HG02610 (cell line): ENCODE measurements around the gene MALAT1.
A peak's percentile ranks its signal among the peaks of the same experiment; 100 is the strongest.
"Not testable (repeated sequence)": the region's sequence is repeated elsewhere in the genome, so short reads cannot be mapped to it uniquely, and the experiment has no call there.

ENCODE experiments used
- ATAC-seq: cut with Tn5 transposase; IDR thresholded peaks from one replicate; pipeline ENCODE4 v1.9.1; 2021; ENCODE audit warnings: mild to moderate bottlenecking, moderate library complexity; ENCODE audit not compliant: unreplicated experiment

Gene MALAT1

DNA sequence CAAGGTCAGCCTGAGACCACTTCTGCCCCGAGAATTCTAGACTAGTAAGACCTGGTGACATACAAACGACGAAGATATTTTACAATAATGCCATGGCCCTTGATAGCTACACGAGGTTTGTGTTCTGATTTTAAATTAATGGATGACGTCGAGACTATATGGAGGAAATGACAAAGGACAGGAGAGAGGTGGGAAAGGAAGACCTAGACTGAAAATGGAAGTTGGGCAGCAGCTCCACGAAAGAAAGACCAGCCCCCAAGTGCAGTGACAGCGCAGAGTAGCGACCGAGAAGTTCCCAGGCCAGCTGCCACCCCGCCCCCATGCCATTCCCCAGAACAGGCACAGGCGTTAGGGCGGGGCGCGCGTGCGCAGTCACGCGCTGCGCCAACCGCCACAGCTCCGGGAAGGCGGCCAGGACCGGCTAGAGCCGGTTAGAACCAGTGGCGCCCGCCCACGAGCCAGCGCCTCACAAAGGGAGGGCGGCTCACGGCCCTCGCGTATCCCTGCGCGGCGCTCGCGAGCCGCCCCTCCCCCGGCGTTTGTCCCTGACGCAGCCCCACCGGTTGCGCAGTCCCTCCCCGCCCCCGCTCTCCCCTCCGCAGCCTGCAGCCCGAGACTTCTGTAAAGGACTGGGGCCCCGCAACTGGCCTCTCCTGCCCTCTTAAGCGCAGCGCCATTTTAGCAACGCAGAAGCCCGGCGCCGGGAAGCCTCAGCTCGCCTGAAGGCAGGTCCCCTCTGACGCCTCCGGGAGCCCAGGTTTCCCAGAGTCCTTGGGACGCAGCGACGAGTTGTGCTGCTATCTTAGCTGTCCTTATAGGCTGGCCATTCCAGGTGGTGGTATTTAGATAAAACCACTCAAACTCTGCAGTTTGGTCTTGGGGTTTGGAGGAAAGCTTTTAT is 1.5 kb upstream of the MALAT1 start:
- peak; percentile 61 for ATAC-seq

DNA sequence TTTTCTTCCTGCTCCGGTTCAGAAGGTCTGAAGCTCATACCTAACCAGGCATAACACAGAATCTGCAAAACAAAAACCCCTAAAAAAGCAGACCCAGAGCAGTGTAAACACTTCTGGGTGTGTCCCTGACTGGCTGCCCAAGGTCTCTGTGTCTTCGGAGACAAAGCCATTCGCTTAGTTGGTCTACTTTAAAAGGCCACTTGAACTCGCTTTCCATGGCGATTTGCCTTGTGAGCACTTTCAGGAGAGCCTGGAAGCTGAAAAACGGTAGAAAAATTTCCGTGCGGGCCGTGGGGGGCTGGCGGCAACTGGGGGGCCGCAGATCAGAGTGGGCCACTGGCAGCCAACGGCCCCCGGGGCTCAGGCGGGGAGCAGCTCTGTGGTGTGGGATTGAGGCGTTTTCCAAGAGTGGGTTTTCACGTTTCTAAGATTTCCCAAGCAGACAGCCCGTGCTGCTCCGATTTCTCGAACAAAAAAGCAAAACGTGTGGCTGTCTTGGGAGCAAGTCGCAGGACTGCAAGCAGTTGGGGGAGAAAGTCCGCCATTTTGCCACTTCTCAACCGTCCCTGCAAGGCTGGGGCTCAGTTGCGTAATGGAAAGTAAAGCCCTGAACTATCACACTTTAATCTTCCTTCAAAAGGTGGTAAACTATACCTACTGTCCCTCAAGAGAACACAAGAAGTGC is 661 bp upstream of the MALAT1 start:
- no peak for ATAC-seq

DNA sequence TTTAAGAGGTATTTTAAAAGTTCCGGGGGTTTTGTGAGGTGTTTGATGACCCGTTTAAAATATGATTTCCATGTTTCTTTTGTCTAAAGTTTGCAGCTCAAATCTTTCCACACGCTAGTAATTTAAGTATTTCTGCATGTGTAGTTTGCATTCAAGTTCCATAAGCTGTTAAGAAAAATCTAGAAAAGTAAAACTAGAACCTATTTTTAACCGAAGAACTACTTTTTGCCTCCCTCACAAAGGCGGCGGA is 193 bp upstream of the MALAT1 start:
- ATAC-seq: no peak

DNA sequence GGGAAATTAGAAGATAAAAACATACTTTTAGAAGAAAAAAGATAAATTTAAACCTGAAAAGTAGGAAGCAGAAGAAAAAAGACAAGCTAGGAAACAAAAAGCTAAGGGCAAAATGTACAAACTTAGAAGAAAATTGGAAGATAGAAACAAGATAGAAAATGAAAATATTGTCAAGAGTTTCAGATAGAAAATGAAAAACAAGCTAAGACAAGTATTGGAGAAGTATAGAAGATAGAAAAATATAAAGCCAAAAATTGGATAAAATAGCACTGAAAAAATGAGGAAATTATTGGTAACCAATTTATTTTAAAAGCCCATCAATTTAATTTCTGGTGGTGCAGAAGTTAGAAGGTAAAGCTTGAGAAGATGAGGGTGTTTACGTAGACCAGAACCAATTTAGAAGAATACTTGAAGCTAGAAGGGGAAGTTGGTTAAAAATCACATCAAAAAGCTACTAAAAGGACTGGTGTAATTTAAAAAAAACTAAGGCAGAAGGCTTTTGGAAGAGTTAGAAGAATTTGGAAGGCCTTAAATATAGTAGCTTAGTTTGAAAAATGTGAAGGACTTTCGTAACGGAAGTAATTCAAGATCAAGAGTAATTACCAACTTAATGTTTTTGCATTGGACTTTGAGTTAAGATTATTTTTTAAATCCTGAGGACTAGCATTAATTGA is 1.0 kb downstream of the MALAT1 start:
- ATAC-seq: no peak

DNA sequence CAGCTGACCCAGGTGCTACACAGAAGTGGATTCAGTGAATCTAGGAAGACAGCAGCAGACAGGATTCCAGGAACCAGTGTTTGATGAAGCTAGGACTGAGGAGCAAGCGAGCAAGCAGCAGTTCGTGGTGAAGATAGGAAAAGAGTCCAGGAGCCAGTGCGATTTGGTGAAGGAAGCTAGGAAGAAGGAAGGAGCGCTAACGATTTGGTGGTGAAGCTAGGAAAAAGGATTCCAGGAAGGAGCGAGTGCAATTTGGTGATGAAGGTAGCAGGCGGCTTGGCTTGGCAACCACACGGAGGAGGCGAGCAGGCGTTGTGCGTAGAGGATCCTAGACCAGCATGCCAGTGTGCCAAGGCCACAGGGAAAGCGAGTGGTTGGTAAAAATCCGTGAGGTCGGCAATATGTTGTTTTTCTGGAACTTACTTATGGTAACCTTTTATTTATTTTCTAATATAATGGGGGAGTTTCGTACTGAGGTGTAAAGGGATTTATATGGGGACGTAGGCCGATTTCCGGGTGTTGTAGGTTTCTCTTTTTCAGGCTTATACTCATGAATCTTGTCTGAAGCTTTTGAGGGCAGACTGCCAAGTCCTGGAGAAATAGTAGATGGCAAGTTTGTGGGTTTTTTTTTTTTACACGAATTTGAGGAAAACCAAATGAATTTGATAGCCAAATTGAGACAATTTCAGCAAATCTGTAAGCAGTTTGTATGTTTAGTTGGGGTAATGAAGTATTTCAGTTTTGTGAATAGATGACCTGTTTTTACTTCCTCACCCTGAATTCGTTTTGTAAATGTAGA is 1.7 kb downstream of the MALAT1 start:
- no peak for ATAC-seq

DNA sequence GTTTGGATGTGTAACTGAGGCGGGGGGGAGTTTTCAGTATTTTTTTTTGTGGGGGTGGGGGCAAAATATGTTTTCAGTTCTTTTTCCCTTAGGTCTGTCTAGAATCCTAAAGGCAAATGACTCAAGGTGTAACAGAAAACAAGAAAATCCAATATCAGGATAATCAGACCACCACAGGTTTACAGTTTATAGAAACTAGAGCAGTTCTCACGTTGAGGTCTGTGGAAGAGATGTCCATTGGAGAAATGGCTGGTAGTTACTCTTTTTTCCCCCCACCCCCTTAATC is 2.3 kb downstream of the MALAT1 start:
- no peak for ATAC-seq

DNA sequence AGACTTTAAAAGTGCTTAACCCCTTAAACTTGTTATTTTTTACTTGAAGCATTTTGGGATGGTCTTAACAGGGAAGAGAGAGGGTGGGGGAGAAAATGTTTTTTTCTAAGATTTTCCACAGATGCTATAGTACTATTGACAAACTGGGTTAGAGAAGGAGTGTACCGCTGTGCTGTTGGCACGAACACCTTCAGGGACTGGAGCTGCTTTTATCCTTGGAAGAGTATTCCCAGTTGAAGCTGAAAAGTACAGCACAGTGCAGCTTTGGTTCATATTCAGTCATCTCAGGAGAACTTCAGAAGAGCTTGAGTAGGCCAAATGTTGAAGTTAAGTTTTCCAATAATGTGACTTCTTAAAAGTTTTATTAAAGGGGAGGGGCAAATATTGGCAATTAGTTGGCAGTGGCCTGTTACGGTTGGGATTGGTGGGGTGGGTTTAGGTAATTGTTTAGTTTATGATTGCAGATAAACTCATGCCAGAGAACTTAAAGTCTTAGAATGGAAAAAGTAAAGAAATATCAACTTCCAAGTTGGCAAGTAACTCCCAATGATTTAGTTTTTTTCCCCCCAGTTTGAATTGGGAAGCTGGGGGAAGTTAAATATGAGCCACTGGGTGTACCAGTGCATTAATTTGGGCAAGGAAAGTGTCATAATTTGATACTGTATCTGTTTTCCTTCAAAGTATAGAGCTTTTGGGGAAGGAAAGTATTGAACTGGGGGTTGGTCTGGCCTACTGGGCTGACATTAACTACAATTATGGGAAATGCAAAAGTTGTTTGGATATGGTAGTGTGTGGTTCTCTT is 2.8 kb downstream of the MALAT1 start:
- no peak for ATAC-seq

DNA sequence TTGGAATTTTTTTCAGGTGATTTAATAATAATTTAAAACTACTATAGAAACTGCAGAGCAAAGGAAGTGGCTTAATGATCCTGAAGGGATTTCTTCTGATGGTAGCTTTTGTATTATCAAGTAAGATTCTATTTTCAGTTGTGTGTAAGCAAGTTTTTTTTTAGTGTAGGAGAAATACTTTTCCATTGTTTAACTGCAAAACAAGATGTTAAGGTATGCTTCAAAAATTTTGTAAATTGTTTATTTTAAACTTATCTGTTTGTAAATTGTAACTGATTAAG is 3.4 kb downstream of the MALAT1 start:
- ATAC-seq: no peak

DNA sequence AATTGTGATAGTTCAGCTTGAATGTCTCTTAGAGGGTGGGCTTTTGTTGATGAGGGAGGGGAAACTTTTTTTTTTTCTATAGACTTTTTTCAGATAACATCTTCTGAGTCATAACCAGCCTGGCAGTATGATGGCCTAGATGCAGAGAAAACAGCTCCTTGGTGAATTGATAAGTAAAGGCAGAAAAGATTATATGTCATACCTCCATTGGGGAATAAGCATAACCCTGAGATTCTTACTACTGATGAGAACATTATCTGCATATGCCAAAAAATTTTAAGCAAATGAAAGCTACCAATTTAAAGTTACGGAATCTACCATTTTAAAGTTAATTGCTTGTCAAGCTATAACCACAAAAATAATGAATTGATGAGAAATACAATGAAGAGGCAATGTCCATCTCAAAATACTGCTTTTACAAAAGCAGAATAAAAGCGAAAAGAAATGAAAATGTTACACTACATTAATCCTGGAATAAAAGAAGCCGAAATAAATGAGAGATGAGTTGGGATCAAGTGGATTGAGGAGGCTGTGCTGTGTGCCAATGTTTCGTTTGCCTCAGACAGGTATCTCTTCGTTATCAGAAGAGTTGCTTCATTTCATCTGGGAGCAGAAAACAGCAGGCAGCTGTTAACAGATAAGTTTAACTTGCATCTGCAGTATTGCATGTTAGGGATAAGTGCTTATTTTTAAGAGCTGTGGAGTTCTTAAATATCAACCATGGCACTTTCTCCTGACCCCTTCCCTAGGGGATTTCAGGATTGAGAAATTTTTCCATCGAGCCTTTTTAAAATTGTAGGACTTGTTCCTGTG is 3.9 kb downstream of the MALAT1 start:
- no peak for ATAC-seq

DNA sequence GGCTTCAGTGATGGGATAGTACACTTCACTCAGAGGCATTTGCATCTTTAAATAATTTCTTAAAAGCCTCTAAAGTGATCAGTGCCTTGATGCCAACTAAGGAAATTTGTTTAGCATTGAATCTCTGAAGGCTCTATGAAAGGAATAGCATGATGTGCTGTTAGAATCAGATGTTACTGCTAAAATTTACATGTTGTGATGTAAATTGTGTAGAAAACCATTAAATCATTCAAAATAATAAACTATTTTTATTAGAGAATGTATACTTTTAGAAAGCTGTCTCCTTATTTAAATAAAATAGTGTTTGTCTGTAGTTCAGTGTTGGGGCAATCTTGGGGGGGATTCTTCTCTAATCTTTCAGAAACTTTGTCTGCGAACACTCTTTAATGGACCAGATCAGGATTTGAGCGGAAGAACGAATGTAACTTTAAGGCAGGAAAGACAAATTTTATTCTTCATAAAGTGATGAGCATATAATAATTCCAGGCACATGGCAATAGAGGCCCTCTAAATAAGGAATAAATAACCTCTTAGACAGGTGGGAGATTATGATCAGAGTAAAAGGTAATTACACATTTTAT is 4.6 kb downstream of the MALAT1 start:
- no peak for ATAC-seq

DNA sequence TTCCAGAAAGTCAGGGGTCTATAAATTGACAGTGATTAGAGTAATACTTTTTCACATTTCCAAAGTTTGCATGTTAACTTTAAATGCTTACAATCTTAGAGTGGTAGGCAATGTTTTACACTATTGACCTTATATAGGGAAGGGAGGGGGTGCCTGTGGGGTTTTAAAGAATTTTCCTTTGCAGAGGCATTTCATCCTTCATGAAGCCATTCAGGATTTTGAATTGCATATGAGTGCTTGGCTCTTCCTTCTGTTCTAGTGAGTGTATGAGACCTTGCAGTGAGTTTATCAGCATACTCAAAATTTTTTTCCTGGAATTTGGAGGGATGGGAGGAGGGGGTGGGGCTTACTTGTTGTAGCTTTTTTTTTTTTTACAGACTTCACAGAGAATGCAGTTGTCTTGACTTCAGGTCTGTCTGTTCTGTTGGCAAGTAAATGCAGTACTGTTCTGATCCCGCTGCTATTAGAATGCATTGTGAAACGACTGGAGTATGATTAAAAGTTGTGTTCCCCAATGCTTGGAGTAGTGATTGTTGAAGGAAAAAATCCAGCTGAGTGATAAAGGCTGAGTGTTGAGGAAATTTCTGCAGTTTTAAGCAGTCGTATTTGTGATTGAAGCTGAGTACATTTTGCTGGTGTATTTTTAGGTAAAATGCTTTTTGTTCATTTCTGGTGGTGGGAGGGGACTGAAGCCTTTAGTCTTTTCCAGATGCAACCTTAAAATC is 5.3 kb downstream of the MALAT1 start:
- ATAC-seq: no peak

DNA sequence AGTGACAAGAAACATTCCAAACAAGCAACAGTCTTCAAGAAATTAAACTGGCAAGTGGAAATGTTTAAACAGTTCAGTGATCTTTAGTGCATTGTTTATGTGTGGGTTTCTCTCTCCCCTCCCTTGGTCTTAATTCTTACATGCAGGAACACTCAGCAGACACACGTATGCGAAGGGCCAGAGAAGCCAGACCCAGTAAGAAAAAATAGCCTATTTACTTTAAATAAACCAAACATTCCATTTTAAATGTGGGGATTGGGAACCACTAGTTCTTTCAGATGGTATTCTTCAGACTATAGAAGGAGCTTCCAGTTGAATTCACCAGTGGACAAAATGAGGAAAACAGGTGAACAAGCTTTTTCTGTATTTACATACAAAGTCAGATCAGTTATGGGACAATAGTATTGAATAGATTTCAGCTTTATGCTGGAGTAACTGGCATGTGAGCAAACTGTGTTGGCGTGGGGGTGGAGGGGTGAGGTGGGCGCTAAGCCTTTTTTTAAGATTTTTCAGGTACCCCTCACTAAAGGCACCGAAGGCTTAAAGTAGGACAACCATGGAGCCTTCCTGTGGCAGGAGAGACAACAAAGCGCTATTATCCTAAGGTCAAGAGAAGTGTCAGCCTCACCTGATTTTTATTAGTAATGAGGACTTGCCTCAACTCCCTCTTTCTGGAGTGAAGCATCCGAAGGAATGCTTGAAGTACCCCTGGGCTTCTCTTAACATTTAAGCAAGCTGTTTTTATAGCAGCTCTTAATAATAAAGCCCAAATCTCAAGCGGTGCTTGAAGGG is 6.0 kb downstream of the MALAT1 start:
- ATAC-seq: no peak

DNA sequence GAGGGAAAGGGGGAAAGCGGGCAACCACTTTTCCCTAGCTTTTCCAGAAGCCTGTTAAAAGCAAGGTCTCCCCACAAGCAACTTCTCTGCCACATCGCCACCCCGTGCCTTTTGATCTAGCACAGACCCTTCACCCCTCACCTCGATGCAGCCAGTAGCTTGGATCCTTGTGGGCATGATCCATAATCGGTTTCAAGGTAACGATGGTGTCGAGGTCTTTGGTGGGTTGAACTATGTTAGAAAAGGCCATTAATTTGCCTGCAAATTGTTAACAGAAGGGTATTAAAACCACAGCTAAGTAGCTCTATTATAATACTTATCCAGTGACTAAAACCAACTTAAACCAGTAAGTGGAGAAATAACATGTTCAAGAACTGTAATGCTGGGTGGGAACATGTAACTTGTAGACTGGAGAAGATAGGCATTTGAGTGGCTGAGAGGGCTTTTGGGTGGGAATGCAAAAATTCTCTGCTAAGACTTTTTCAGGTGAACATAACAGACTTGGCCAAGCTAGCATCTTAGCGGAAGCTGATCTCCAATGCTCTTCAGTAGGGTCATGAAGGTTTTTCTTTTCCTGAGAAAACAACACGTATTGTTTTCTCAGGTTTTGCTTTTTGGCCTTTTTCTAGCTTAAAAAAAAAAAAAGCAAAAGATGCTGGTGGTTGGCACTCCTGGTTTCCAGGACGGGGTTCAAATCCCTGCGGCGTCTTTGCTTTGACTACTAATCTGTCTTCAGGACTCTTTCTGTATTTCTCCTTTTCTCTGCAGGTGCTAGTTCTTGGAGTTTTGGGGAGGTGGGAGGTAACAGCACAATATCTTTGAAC is 6.8 kb downstream of the MALAT1 start:
- ATAC-seq: no peak

DNA sequence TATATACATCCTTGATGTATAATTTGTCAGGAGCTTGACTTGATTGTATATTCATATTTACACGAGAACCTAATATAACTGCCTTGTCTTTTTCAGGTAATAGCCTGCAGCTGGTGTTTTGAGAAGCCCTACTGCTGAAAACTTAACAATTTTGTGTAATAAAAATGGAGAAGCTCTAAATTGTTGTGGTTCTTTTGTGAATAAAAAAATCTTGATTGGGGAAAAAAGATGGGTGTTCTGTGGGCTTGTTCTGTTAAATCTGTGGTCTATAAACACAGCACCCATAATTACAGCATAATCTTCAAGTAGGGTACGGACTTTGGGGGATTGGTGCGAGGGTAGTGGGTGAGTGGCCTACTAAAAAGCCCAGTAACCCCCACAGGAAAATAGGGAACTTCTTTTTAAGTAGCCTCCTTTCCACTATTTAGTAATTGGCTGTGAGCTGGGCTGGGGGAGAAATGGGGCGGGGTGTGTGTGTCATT is 7.5 kb downstream of the MALAT1 start:
- no peak for ATAC-seq

DNA sequence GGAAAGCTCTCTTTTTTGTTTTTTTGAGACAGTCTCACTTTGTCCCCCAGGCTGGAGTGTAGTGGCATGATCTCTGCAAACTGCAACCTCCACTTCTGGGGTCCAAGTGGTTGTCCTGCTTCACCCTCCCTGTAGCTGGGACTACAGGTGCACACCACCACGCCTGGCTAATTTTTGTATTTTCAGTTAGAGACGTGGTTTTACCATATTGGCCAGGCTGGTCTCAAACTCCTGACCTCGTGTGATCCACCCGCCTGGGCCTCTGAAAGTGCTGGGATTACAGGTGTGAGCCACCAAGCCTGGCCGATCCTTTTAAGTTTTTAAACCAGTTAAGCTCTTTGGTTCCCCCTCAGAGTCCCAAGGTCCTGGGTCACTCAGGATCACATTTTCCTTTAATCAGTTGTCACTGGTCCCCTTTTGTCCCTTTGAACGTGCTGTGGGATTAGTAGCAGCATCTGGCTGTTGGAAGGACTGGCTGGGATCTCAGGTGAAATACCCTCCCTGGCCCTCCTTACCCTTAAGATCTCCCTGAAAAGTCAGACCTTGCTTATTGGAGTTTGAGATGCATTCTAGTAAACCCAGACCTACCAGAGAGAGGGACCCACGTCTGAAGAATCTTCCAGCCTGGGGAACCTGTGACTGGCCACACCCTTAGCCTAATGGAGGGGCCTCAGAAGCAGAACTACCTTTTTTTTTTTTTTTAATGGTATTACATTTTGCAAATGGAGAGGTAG is 8.1 kb downstream of the MALAT1 start:
- peak; percentile 39 for ATAC-seq

DNA sequence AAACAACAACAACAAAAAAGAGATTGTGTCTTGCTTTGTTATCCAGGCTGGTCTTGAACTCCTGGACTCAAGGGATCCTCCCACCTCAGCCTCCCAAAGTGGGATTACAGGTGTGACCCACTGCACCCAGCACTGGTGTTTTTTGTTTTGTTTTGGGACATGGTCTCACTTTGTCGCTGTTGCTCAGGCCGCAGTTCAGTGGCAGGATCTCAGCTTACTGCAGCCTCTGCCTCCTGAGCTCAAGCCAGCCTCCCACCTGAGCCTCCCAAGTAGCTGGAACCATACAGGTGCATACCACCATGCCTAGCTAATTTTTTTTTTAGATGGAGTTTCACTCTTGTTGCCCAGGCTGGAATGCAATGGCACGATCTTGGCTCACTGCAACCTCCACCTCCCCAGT is 13.5 kb downstream of the MALAT1 start:
- not testable (repeated sequence) for ATAC-seq
